Endothelial cell of umbilical vein (primary cell): Measurements from ENCODE around the gene FMN1.

Experiments used
- CTCF ChIP-seq, 2 donors: IDR thresholded peaks; 1 replicate in 1 of 2; 2 replicates in 1 of 2; pipeline ENCODE4 v1.5.1; 2011; ENCODE audit warnings: low read length in 2 of 2, mild to moderate bottlenecking in 2 of 2, moderate library complexity in 2 of 2, control low read depth in 1 of 2, inconsistent platforms in 1 of 2, low read depth in 1 of 2; ENCODE audit not compliant: insufficient read depth in 1 of 2; ENCODE audit errors: extremely low read depth in 1 of 2
- GATA2 ChIP-seq: IDR thresholded peaks from 2 replicates; pipeline ENCODE4 v1.7.0; 2011; ENCODE audit warnings: low read depth, mild to moderate bottlenecking, moderate library complexity, mixed read lengths, low read length; ENCODE audit not compliant: insufficient read length, insufficient read depth
- POLR2A ChIP-seq: IDR thresholded peaks from 2 replicates; pipeline ENCODE4 v1.6.1; 2012; ENCODE audit warnings: low read depth, mild to moderate bottlenecking, control low read depth, low read length

GRCh38 chr15:33068007-33068481 lies 126.5 kb downstream of the FMN1 start:
- TF ChIP-seq CTCF (IDR thresholded peaks at IDR 0.05; ENCODE audit: extremely low read depth in 1 of 2, insufficient read depth in 1 of 2, low read depth in 1 of 2, low read length in 2 of 2) (no peak), POLR2A (no peak), GATA2 (no peak)
